Common myeloid progenitor, CD34-positive (primary cell): ENCODE data around the gene ATP5F1D.

Experiments used
- CTCF ChIA-PET: fragments of 350-600 bp; sonication (Branson Sonifier 250); formaldehyde crosslinking; loops from one replicate; lab custom pipeline; 2021; ENCODE audit warnings: antibody characterized with exemption; lab: Charles Lee
- POLR2A ChIA-PET: fragments of 350-600 bp; sonication (Branson Sonifier 250); formaldehyde crosslinking; loops from one replicate; lab custom pipeline; 2021; ENCODE audit warnings: antibody characterized with exemption; lab: Charles Lee
- DNase-seq, 3 donors: peaks; one replicate each; pipeline versions ENCODE4 v3.0.0 to v3.0.0-alpha.2; 2013
- H3K27ac ChIP-seq, 2 experiments: 1 replicate in 1 of 2; 2 replicates in 1 of 2; pipeline ENCODE4 v1.7.0; 2013; ENCODE audit warnings: inconsistent platforms in 2 of 2, low read length in 2 of 2, mild to moderate bottlenecking in 2 of 2, low read depth in 1 of 2, moderate library complexity in 1 of 2; ENCODE audit not compliant: severe bottlenecking in 2 of 2, insufficient read depth in 1 of 2, poor library complexity in 1 of 2
- H3K27me3 ChIP-seq, 5 experiments: replicated peaks in 2 of 5; 1 replicate in 3 of 5; 2 replicates in 2 of 5; pipeline versions ENCODE4 v1.6.1 to v1.7.0; 2013; ENCODE audit warnings: low read length in 4 of 5, mild to moderate bottlenecking in 2 of 5, moderate library complexity in 2 of 5, inconsistent platforms in 1 of 5; ENCODE audit not compliant: insufficient read depth in 5 of 5, control insufficient read depth in 4 of 5
- H3K36me3 ChIP-seq, 4 experiments: 1 replicate in 2 of 4; 2 replicates in 2 of 4; pipeline versions ENCODE4 v1.6.1 to v1.7.0; 2013; ENCODE audit warnings: low read length in 3 of 4, control low read depth in 1 of 4, mild to moderate bottlenecking in 1 of 4; ENCODE audit not compliant: control insufficient read depth in 4 of 4, insufficient read depth in 4 of 4
- H3K4me1 ChIP-seq, 4 experiments: 1 replicate in 3 of 4; 2 replicates in 1 of 4; pipeline versions ENCODE4 v1.6.1 to v1.7.1; 2013; ENCODE audit warnings: low read length in 3 of 4, mild to moderate bottlenecking in 3 of 4, control low read depth in 1 of 4, inconsistent platforms in 1 of 4, moderate library complexity in 1 of 4; ENCODE audit not compliant: control insufficient read depth in 4 of 4, insufficient read depth in 4 of 4; ENCODE audit errors: control extremely low read depth in 1 of 4
- H3K4me3 ChIP-seq, 7 experiments: 1 replicate in 4 of 7; 2 replicates in 3 of 7; pipeline versions ENCODE4 v1.5.1 to v1.7.0; 2013; ENCODE audit warnings: mild to moderate bottlenecking in 7 of 7, low read length in 6 of 7, moderate library complexity in 6 of 7, inconsistent platforms in 2 of 7, low read depth in 2 of 7, control low read depth in 1 of 7; ENCODE audit not compliant: insufficient read depth in 4 of 7, control insufficient read depth in 1 of 7; ENCODE audit errors: extremely low read depth in 1 of 7
- H3K9me3 ChIP-seq, 5 experiments: 1 replicate in 4 of 5; 2 replicates in 1 of 5; pipeline versions ENCODE4 v1.6.1 to v1.7.1; 2013; ENCODE audit warnings: low read length in 4 of 5, mild to moderate bottlenecking in 2 of 5, inconsistent platforms in 1 of 5, low read depth in 1 of 5, moderate library complexity in 1 of 5; ENCODE audit not compliant: control insufficient read depth in 4 of 5, insufficient read depth in 2 of 5; ENCODE audit errors: control extremely low read depth in 1 of 5
- WGBS: methylation state at CpG from one replicate; pipeline ENCODE4 v1.1.5; 2013; ENCODE audit not compliant: insufficient coverage; 5-methylcytosine and 5-hydroxymethylcytosine counted together

ATP5F1D gene

GRCh38 chr19:1269478-1270212, 28.1 kb downstream of the ATP5F1D start:
- peaks cover 8 to 83% (median 82%) of the 10 kb centered on the region in 4 experiments for H3K4me1 ChIP-seq
- peak; percentile 78 to 88 (median 84) for DNase-seq
- H3K9me3 ChIP-seq = no peaks in the 10 kb centered on the region
- peaks cover 0 to 6% (median 0%) of the 10 kb centered on the region in 5 experiments for H3K27me3 ChIP-seq
- H3K4me3 ChIP-seq = peak overlapping the region; percentile 68 to 94 (median 83)
- peaks cover 2 to 41% (median 37%) of the 10 kb centered on the region in 4 experiments for H3K36me3 ChIP-seq
- POLR2A ChIA-PET = interaction anchor here (0.6 to 5.0 kb wide), 13 partner anchors 9 to 1512 kb away, joined by 3 to 98 read pairs (median 6); partner anchors contain the start of genes ATP5F1D, CNN2 and MIDN
- CTCF ChIA-PET = interaction anchor here (1.0 to 17.7 kb wide), 3 partner anchors 10 to 113 kb away, joined by 4 to 268 read pairs (median 5); no protein-coding TSS in a partner anchor
- under 1% methylated on average over 60 of the region's 64 CpGs for WGBS
- peak overlapping the region; percentile 90 to 94 for H3K27ac ChIP-seq

DNA sequence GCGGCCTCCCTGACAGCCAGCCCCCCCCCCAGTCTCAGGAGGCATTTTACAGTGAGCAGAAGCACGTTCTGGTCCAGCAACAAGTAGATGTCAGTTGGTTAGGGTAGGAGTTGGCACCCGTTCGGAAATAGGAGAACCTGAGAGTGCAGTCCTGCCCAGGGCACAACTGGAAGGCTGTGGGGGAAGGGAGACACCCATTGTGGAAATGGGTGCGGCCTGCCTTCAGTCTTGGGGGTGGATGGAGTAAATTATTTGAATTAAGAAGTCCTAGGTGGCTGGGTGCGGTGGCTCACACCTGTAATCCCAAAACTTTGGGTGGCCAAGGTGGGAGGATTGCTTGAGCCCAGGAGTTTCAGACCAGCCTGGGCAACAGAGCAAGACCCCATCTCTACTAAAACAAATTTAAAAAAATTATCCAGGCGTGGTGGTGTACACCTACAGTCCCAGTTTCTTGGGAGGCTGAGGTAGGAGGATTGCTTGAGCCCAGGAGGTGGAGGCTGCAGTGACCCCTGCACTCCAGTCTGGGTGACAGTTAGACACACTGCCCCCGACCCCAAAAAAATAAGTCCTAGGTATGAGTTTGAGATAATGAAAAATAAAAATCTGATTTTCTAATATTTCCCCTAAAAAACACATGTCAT, 28.8 kb downstream of the ATP5F1D start:
- peaks cover 0 to 6% (median 0%) of the 10 kb centered on the region in 5 experiments for H3K27me3 ChIP-seq
- POLR2A ChIA-PET = interaction anchor here (0.5 to 5.0 kb wide), 4 partner anchors 9 to 244 kb away, joined by 3 to 98 read pairs (median 6); partner anchors contain the start of gene CNN2
- peaks cover 8 to 86% (median 84%) of the 10 kb centered on the region in 4 experiments for H3K4me1 ChIP-seq
- peaks cover 2 to 45% (median 39%) of the 10 kb centered on the region in 4 experiments for H3K36me3 ChIP-seq
- H3K9me3 ChIP-seq = no peaks in the 10 kb centered on the region
- WGBS = 10% methylated on average over 4 of the region's 8 CpGs
- peak overlapping the region; percentile 29 to 94 (median 81) for H3K4me3 ChIP-seq
- H3K27ac ChIP-seq = peak overlapping the region; percentile 90 to 94
- CTCF ChIA-PET = interaction anchor here (1.2 kb wide), 1 partner anchor 26 kb away, joined by 4 read pairs; no protein-coding TSS in a partner anchor
- no peak for DNase-seq

DNA sequence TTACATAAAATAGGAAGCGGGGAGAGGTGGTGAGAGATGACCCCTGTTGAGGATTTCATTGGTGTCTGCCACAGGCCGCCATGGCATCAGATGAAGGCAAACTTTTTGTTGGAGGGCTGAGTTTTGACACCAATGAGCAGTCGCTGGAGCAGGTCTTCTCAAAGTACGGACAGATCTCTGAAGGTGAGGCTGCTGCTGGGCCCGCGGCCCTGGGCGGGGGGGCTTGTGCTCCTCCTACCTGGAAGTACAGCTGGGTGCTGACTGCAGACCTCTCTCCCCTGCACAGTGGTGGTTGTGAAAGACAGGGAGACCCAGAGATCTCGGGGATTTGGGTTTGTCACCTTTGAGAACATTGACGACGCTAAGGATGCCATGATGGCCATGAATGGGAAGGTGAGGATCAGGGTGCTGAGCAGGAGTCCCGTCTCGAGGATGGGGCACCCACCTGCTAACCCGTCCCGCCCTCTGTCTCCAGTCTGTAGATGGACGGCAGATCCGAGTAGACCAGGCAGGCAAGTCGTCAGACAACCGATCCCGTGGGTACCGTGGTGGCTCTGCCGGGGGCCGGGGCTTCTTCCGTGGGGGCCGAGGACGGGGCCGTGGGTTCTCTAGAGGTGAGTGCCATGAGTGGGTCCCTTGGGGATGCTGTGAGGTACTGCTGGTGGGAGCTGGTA, 29.4 kb downstream of the ATP5F1D start:
- Histone ChIP-seq H3K9me3 (no peaks in the 10 kb centered on the region), H3K4me1 (peaks cover 8 to 85% (median 79%) of the 10 kb centered on the region in 4 experiments), H3K36me3 (peaks cover 2 to 45% (median 39%) of the 10 kb centered on the region in 4 experiments), H3K4me3 (peak overlapping the region in 5 of 7 experiments; percentile 26 to 94 (median 87)), H3K27ac (peak overlapping the region; percentile 33 to 94), H3K27me3 (peaks cover 0 to 6% (median 0%) of the 10 kb centered on the region in 5 experiments)
- ChIA-PET POLR2A (interaction anchor here (0.5 to 1.4 kb wide), 2 partner anchors 18 to 148 kb away, joined by 4 to 5 read pairs; no protein-coding TSS in a partner anchor), CTCF (interaction anchor here (1.2 kb wide), 1 partner anchor 26 kb away, joined by 4 read pairs; no protein-coding TSS in a partner anchor)
- DNase-seq = no peak
- 92% methylated on average over 24 of the region's 26 CpGs for WGBS

GRCh38 chr19:1271528-1272422, 30.2 kb downstream of the ATP5F1D start:
- WGBS = 93% methylated on average over 36 of the region's 37 CpGs
- POLR2A ChIA-PET = interaction anchor here (1.4 to 1.8 kb wide), 2 partner anchors 19 to 28 kb away, joined by 4 to 5 read pairs; no protein-coding TSS in a partner anchor
- CTCF ChIA-PET = interaction anchor here (1.2 to 2.8 kb wide), 2 partner anchors 27 to 28 kb away, joined by 4 to 15 read pairs; no protein-coding TSS in a partner anchor
- Histone ChIP-seq H3K9me3 (no peaks in the 10 kb centered on the region), H3K27ac (peak overlapping the region in 1 of 2 experiments; percentile 94), H3K4me3 (peak overlapping the region in 2 of 7 experiments; percentile 19 to 94), H3K36me3 (peaks cover 2 to 45% (median 39%) of the 10 kb centered on the region in 4 experiments), H3K4me1 (peaks cover 8 to 85% (median 79%) of the 10 kb centered on the region in 4 experiments), H3K27me3 (peaks cover 0 to 6% (median 0%) of the 10 kb centered on the region in 5 experiments)
- DNase-seq = no peak

DNA sequence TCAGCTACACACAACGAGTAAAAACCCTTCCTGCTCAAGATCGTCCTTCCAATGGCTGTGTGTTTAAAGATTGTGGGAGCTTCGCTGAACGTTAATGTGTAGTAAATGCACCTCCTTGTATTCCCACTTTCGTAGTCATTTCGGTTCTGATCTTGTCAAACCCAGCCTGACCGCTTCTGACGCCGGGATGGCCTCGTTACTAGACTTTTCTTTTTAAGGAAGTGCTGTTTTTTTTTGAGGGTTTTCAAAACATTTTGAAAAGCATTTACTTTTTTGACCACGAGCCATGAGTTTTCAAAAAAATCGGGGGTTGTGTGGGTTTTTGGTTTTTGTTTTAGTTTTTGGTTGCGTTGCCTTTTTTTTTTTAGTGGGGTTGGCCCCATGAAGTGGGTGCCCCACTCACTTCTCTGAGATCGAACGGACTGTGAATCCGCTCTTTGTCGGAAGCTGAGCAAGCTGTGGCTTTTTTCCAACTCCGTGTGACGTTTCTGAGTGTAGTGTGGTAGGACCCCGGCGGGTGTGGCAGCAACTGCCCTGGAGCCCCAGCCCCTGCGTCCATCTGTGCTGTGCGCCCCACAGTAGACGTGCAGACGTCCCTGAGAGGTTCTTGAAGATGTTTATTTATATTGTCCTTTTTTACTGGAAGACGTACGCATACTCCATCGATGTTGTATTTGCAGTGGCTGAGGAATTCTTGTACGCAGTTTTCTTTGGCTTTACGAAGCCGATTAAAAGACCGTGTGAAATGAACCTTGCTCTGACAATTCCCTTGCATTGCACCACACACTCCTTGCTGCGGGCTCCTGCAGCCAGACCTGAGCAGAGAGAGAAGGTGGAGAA, 31.1 kb downstream of the ATP5F1D start:
- CTCF ChIA-PET = interaction anchor here (2.8 kb wide), 1 partner anchor 28 kb away, joined by 15 read pairs; no protein-coding TSS in a partner anchor

More for the DNA sequence above, 31.1 kb downstream of the ATP5F1D start:
- peak overlapping the region in 1 of 2 experiments; percentile 94 for H3K27ac ChIP-seq
- WGBS = 91% methylated on average over 26 of the region's 33 CpGs
- H3K9me3 ChIP-seq = no peaks in the 10 kb centered on the region
- peaks cover 8 to 79% (median 75%) of the 10 kb centered on the region in 4 experiments for H3K4me1 ChIP-seq
- peaks cover 0 to under 1% (median 0%) of the 10 kb centered on the region in 5 experiments for H3K27me3 ChIP-seq
- no peak overlapping the region for H3K4me3 ChIP-seq
- H3K36me3 ChIP-seq = peaks cover 2 to 50% (median 39%) of the 10 kb centered on the region in 4 experiments
- no peak for DNase-seq
- POLR2A ChIA-PET = interaction anchor here (1.4 to 1.8 kb wide), 2 partner anchors 20 to 29 kb away, joined by 4 to 5 read pairs; no protein-coding TSS in a partner anchor
